BLaER1 treated with 17β-estradiol and CSF1 and Interleukin-3, amounts not matched to agents 10 nM and 100 nM (cell line): ENCODE results near the gene JADE2.

Experiments used
- H3K27ac ChIP-seq, 11 experiments: shearing (Covaris generic); formaldehyde crosslinking; 2 replicates each; pipeline ENCODE4 v1.8.1; 2022
- H3K27me3 ChIP-seq, 11 experiments: shearing (Covaris generic); formaldehyde crosslinking; 2 replicates each; pipeline ENCODE4 v1.8.1; 2022
- H3K36me3 ChIP-seq, 11 experiments: shearing (Covaris generic); formaldehyde crosslinking; 2 replicates each; pipeline ENCODE4 v1.8.1; 2022
- H3K4me1 ChIP-seq, 10 experiments: shearing (Covaris generic); formaldehyde crosslinking; 2 replicates each; pipeline ENCODE4 v1.8.1; 2022
- H3K4me2 ChIP-seq, 11 experiments: shearing (Covaris generic); formaldehyde crosslinking; 2 replicates each; pipeline ENCODE4 v1.8.1; 2022
- H3K4me3 ChIP-seq, 10 experiments: shearing (Covaris generic); formaldehyde crosslinking; 2 replicates each; pipeline ENCODE4 v1.8.1; 2022
- H3K9ac ChIP-seq, 11 experiments: shearing (Covaris generic); formaldehyde crosslinking; 2 replicates each; pipeline ENCODE4 v1.8.1; 2022
- H3K9me3 ChIP-seq, 11 experiments: shearing (Covaris generic); formaldehyde crosslinking; replicated peaks in 1 of 11; 2 replicates each; pipeline ENCODE4 v1.8.1; 2022
- H4K20me1 ChIP-seq, 11 experiments: shearing (Covaris generic); formaldehyde crosslinking; 2 replicates each; pipeline ENCODE4 v1.8.1; 2022
- Cebpa-rat ChIP-seq, 11 experiments: shearing (Covaris generic); IDR thresholded peaks; 2 replicates each; pipeline ENCODE4 v1.8.1; 2022

JADE2 gene

GRCh38 chr5:134600600-134600999, 75.1 kb downstream of the JADE2 start:
- Histone ChIP-seq H3K27ac (no peak overlapping the region), H3K36me3 (peaks cover 13 to 41% (median 27%) of the 10 kb centered on the region in 11 experiments), H4K20me1 (no peaks in the 10 kb centered on the region), H3K9me3 (no peaks in the 10 kb centered on the region), H3K4me2 (no peak overlapping the region), H3K4me1 (peaks cover 0 to 3% (median 3%) of the 10 kb centered on the region in 10 experiments; a peak in 12 of 20 replicates), H3K4me3 (no peak overlapping the region), H3K9ac (no peak overlapping the region), H3K27me3 (no peaks in the 10 kb centered on the region)
- no peak for TF ChIP-seq Cebpa-rat (IDR thresholded peaks at IDR 0.05)

GRCh38 chr5:134603059-134603458, 77.6 kb downstream of the JADE2 start:
- Histone ChIP-seq H3K4me3 (no peak overlapping the region), H3K4me2 (no peak overlapping the region), H3K27ac (no peak overlapping the region), H4K20me1 (no peaks in the 10 kb centered on the region), H3K4me1 (no peaks in the 10 kb centered on the region), H3K9me3 (no peaks in the 10 kb centered on the region), H3K9ac (no peak overlapping the region), H3K27me3 (no peaks in the 10 kb centered on the region), H3K36me3 (peaks cover 38 to 66% (median 51%) of the 10 kb centered on the region in 11 experiments)
- TF ChIP-seq Cebpa-rat (IDR thresholded peaks at IDR 0.05), result no peak

GRCh38 chr5:134604908-134605307, 79.4 kb downstream of the JADE2 start:
- no peak overlapping the region for H3K4me2 ChIP-seq
- H4K20me1 ChIP-seq, result no peaks in the 10 kb centered on the region
- H3K9me3 ChIP-seq, result no peaks in the 10 kb centered on the region
- H3K4me1 ChIP-seq, result peaks cover 0 to 11% (median 0%) of the 10 kb centered on the region in 10 experiments; a peak in 3 of 20 replicates
- no peaks in the 10 kb centered on the region for H3K27me3 ChIP-seq
- H3K36me3 ChIP-seq, result peaks cover 54 to 84% (median 69%) of the 10 kb centered on the region in 11 experiments
- no peak overlapping the region for H3K9ac ChIP-seq
- TF ChIP-seq Cebpa-rat (IDR thresholded peaks at IDR 0.05), result no peak
- H3K27ac ChIP-seq, result no peak overlapping the region
- H3K4me3 ChIP-seq, result no peak overlapping the region

- Histone ChIP-seq H3K9me3 (no peaks in the 10 kb centered on the region), H3K27me3 (no peaks in the 10 kb centered on the region), H3K4me3 (no peak overlapping the region), H3K9ac (no peak overlapping the region), H3K4me2 (no peak overlapping the region), H3K4me1 (peaks cover 0 to 11% (median 0%) of the 10 kb centered on the region in 10 experiments; a peak in 3 of 20 replicates), H3K36me3 (peaks cover 72 to 97% (median 85%) of the 10 kb centered on the region in 11 experiments), H3K27ac (no peak overlapping the region), H4K20me1 (no peaks in the 10 kb centered on the region)
- no peak for TF ChIP-seq Cebpa-rat (IDR thresholded peaks at IDR 0.05)
Measured at GRCh38 chr5:134606726-134607125, 81.3 kb downstream of the JADE2 start.

GRCh38 chr5:134608555-134608954, 83.1 kb downstream of the JADE2 start:
- Histone ChIP-seq H3K27me3 (no peaks in the 10 kb centered on the region), H4K20me1 (no peaks in the 10 kb centered on the region), H3K4me3 (no peak overlapping the region), H3K27ac (no peak overlapping the region), H3K4me2 (no peak overlapping the region), H3K36me3 (peaks cover 82 to 99% (median 93%) of the 10 kb centered on the region in 11 experiments), H3K9me3 (no peaks in the 10 kb centered on the region), H3K4me1 (peaks cover 0 to 11% (median 0%) of the 10 kb centered on the region in 10 experiments; a peak in 3 of 20 replicates), H3K9ac (no peak overlapping the region)
- TF ChIP-seq Cebpa-rat (IDR thresholded peaks at IDR 0.05), result no peak

GRCh38 chr5:134609232-134609851, 83.9 kb downstream of the JADE2 start:
- Histone ChIP-seq H3K4me1 (peaks cover 0 to 11% (median 0%) of the 10 kb centered on the region in 10 experiments; a peak in 3 of 20 replicates), H3K4me2 (no peak overlapping the region), H3K27me3 (no peaks in the 10 kb centered on the region), H4K20me1 (no peaks in the 10 kb centered on the region), H3K9me3 (no peaks in the 10 kb centered on the region), H3K4me3 (no peak overlapping the region), H3K9ac (no peak overlapping the region), H3K27ac (no peak overlapping the region), H3K36me3 (peaks cover 78 to 99% (median 91%) of the 10 kb centered on the region in 11 experiments)
- TF ChIP-seq Cebpa-rat (IDR thresholded peaks at IDR 0.05), result no peak

GRCh38 chr5:134610725-134611124, 85.3 kb downstream of the JADE2 start:
- Histone ChIP-seq H3K9me3 (no peaks in the 10 kb centered on the region), H3K27me3 (no peaks in the 10 kb centered on the region), H3K4me3 (no peak overlapping the region), H4K20me1 (no peaks in the 10 kb centered on the region), H3K36me3 (peaks cover 80 to 98% (median 90%) of the 10 kb centered on the region in 11 experiments), H3K4me1 (peaks cover 0 to 11% (median 0%) of the 10 kb centered on the region in 10 experiments; a peak in 3 of 20 replicates), H3K27ac (no peak overlapping the region), H3K9ac (no peak overlapping the region), H3K4me2 (no peak overlapping the region)
- no peak for TF ChIP-seq Cebpa-rat (IDR thresholded peaks at IDR 0.05)

- H3K4me1 ChIP-seq, result peaks cover 0 to 11% (median 0%) of the 10 kb centered on the region in 10 experiments; a peak in 3 of 20 replicates
Measured at GRCh38 chr5:134611515-134611914, 86.0 kb downstream of the JADE2 start.

GRCh38 chr5:134614450-134615085, 89.1 kb downstream of the JADE2 start:
- no peak for TF ChIP-seq Cebpa-rat (IDR thresholded peaks at IDR 0.05)
- Histone ChIP-seq H3K4me3 (no peak overlapping the region), H3K9ac (no peak overlapping the region), H3K27me3 (no peaks in the 10 kb centered on the region), H3K27ac (no peak overlapping the region), H4K20me1 (no peaks in the 10 kb centered on the region), H3K4me1 (0 out of 20 replicates have a peak, but pooled peaks cover 0 to 2% (median 0%) of the 10 kb centered on the region in 10 experiments), H3K36me3 (peaks cover 77 to 98% (median 88%) of the 10 kb centered on the region in 11 experiments), H3K9me3 (no peaks in the 10 kb centered on the region), H3K4me2 (no peak overlapping the region)

More at GRCh38 chr5:134611515-134611914, 86.0 kb downstream of the JADE2 start:
- no peak overlapping the region for H3K27ac ChIP-seq
- no peak overlapping the region for H3K9ac ChIP-seq
- no peak overlapping the region for H3K4me3 ChIP-seq
- TF ChIP-seq Cebpa-rat (IDR thresholded peaks at IDR 0.05), result no peak
- H3K4me2 ChIP-seq, result no peak overlapping the region
- no peaks in the 10 kb centered on the region for H3K27me3 ChIP-seq
- no peaks in the 10 kb centered on the region for H4K20me1 ChIP-seq
- H3K36me3 ChIP-seq, result peaks cover 80 to 98% (median 90%) of the 10 kb centered on the region in 11 experiments
- H3K9me3 ChIP-seq, result no peaks in the 10 kb centered on the region
